Measurements from ENCODE around the gene RFC4.

RFC4 gene

GRCh38 chr3:186782542-186783057 is 23.7 kb downstream of the RFC4 start:
- TF ChIP-seq, protein P1, sequence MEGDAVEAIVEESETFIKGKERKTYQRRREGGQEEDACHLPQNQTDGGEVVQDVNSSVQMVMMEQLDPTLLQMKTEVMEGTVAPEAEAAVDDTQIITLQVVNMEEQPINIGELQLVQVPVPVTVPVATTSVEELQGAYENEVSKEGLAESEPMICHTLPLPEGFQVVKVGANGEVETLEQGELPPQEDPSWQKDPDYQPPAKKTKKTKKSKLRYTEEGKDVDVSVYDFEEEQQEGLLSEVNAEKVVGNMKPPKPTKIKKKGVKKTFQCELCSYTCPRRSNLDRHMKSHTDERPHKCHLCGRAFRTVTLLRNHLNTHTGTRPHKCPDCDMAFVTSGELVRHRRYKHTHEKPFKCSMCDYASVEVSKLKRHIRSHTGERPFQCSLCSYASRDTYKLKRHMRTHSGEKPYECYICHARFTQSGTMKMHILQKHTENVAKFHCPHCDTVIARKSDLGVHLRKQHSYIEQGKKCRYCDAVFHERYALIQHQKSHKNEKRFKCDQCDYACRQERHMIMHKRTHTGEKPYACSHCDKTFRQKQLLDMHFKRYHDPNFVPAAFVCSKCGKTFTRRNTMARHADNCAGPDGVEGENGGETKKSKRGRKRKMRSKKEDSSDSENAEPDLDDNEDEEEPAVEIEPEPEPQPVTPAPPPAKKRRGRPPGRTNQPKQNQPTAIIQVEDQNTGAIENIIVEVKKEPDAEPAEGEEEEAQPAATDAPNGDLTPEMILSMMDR (IDR thresholded peaks at IDR 0.05), result no peak

GRCh38 chr3:186779204-186779603 is 27.1 kb downstream of the RFC4 start:
- TF ChIP-seq, protein P1 (IDR thresholded peaks at IDR 0.05), result no peak

DNA sequence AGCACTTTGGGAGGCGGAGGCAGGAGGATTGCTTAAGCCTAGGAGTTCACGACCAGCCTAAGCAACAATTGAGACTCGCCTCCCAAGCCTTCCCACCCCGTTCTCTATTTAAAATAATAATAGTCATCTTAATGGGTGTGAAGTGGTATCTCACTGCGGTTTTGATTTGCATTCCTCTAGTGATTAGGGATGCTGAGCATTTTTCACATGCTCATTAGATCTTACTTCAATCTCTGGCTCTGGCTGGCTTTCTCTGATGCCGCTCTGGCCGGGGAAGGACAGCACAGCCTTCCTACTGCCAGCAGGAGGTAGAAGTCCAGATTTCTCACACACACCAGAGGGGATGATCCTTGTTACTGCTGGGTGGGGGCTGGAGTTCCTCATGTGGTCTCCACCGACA is 30.3 kb downstream of the RFC4 start:
- TF ChIP-seq, protein P1 (IDR thresholded peaks at IDR 0.05), result no peak

DNA sequence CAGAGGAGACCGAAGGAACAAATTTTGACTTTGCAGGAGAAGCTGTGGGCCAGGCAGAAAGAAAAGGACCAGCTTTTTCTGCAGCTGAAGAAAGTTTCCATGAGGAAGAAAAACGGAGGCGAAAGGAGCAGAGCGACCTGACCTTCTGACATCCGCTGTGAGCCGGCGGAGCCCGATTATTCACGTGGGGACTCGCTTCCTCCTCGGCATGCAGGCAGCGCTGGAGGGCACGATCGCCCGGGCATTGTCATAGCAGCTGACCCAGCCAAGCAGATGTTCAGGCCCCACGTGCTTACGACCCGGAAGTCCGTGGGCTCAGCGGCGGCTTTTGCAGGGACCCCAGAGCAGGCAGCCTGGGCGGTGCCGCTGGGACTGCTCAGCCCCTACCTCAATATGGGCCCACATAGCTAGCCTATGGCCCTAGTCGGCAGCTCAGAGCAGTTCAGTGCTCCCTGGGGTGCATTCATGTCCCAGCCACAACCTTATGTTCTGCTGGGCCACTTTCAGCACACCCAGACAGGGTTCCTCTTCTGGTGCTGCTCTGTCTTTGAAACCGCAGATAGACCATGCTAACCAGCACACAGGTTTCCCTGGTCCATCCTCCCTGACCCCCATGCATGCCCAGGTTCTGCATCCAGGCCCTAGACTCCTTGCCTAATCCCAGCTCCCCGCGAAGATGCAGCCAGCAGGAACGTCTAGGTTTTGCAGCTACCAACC is 33.4 kb downstream of the RFC4 start:
- TF ChIP-seq, protein P1 (IDR thresholded peaks at IDR 0.05), result no peak

DNA sequence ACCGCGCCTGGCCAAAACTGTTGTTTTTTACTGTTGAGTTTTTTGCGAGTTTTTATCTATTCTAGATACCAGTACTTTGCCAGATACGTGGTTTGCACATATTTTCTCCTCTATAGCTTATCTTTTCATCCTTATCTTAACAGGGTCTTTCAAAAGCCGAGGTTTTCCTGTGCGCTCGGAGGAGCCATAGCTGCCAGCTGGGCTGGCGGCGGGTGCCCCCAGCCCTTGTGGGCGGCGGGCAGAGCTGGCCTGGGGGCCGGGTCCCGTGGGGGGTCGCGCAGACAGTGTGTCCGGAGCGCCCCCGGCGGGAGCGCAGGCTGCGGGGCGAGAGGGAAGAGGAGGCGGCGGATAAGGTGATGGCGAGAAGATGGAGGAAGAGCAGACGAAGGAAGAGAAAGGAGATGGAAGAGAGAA is 34.0 kb downstream of the RFC4 start:
- TF ChIP-seq, protein P1 (IDR thresholded peaks at IDR 0.05), result no peak

GRCh38 chr3:186760897-186761447 is 45.3 kb downstream of the RFC4 start:
- TF ChIP-seq, protein P1 (IDR thresholded peaks at IDR 0.05), result no peak

- TF ChIP-seq, protein P1 (IDR thresholded peaks at IDR 0.05), result no peak
Measured at GRCh38 chr3:186760141-186760833, 46.0 kb downstream of the RFC4 start.

Measured in LNCAP (cell line).